ENCODE data around the gene SEC14L2. TPM values are rescaled to one million over a fixed set of nuclear protein-coding genes. Genes with fewer than 3 reads are reported as not detected.

SEC14L2 gene
- total RNA-seq, result 10 to 100 TPM in 1 of 2 experiments, 1 to 10 TPM in 1; 7.6 to 10.5 TPM

DNA sequence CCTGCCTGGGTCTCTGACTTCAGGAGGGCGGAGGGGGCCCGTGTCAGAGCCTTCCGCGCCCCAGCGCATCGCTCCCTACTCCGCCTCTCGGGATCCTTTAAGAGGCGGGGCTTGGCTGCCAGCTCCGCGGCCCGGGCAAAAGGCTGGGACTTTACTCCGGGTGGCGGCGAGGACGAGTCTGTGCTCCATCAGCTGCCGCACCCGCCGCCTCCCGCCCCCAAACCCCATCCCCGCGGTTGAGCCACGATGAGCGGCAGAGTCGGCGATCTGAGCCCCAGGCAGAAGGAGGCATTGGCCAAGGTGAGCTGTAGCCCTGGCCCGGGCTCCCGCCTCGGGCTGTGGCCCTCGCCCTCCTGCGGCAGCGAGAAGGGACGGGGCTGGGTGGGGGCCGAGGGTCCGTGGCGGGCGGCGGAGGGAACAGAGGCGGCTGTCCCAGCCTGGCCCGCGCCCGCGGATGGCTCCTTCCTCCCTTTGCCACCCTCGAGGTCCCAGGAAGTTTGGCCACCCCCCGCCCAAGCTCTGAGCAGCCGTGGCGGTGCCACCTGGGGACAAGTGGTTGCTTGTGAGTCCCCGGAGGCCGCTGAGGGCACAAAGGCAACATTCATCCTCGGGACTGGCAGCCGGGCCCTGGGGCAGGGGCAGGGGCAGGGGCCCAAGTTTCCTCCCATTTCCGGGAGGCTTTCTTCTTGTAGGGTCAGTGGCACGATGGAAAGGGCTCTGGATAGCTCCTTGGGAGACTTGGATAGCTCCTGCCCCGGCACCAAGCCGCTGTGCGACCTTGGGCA is at the start of gene SEC14L2:
SEC14L2 (plus strand) TSS at position 148 of the 785 bp plus-strand sequence; CDS start at position 247, 99 bp downstream.
- H3K9me3 Mint-ChIP-seq, result no peaks in the 10 kb centered on the region
- H3K4me1 Mint-ChIP-seq, result peaks cover 49% of the 10 kb centered on the region
- CTCF ChIA-PET, result interaction anchor here (1.2 to 5.4 kb wide), 12 partner anchors 9 to 291 kb away, joined by 3 to 36 read pairs (median 8); partner anchors contain the start of genes CASTOR1, MTFP1 and RNF215
- peaks cover under 1% of the 10 kb centered on the region for H3K36me3 Mint-ChIP-seq (ENCODE audit: low read depth)
- peak within 1 kb of the TSS; percentile 82 for H3K4me3 Mint-ChIP-seq
- peak within 1 kb of the TSS; percentile 74 for H3K27ac Mint-ChIP-seq
- POLR2A ChIA-PET, result interaction anchor here (0.6 to 1.0 kb wide), 2 partner anchors 28 to 188 kb away, joined by 3 read pairs; no protein-coding TSS in a partner anchor
- DNase-seq, result peak; percentile 65
- H3K27me3 Mint-ChIP-seq, result no peaks in the 10 kb centered on the region

DNA sequence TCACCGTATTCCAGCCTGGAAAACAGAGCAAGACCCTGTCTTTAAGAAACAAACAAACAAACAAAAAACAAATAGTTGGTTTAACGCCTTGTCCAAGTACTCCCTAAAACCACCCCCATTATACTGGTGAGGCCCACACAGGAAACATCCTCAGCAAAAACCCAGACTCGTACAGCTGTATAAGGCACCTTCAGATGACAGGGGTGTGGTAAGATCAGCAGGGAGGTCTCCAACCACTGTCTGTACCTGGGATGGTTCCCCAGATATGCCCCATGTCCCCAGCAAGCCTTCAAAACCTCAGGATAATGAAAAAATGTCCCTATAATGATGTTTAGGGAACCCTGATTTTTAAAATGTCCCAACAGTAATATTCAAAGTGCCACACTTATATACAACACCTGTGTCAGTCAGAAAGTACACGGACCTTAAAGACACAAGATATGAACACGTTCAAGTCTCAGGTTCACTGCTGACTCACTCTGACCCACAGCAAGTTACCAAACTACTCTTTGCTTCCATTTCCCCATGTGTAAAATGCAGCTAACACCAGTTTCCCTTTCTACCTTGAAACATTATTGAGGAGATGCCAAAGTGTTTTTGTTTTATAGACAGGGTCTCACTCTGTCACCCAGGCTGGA is 49.4 kb upstream of the SEC14L2 start:
- H3K27me3 Mint-ChIP-seq, result no peaks in the 10 kb centered on the region
- no peaks in the 10 kb centered on the region for H3K9me3 Mint-ChIP-seq
- CTCF ChIA-PET, result interaction anchor here (1.1 kb wide), 1 partner anchor 9 kb away, joined by 3 read pairs; the partner anchor contains the start of genes CCDC157 and SF3A1
- peak overlapping the region; percentile 54 for H3K27ac Mint-ChIP-seq
- no peak overlapping the region for H3K4me3 Mint-ChIP-seq
- DNase-seq, result no peak
- H3K36me3 Mint-ChIP-seq (ENCODE audit: low read depth), result peaks cover 72% of the 10 kb centered on the region
- POLR2A ChIA-PET, result interaction anchor here (0.6 kb wide), 1 partner anchor 58 kb away, joined by 4 read pairs; the partner anchor contains the start of gene CASTOR1
- peaks cover 46% of the 10 kb centered on the region for H3K4me1 Mint-ChIP-seq

DNA sequence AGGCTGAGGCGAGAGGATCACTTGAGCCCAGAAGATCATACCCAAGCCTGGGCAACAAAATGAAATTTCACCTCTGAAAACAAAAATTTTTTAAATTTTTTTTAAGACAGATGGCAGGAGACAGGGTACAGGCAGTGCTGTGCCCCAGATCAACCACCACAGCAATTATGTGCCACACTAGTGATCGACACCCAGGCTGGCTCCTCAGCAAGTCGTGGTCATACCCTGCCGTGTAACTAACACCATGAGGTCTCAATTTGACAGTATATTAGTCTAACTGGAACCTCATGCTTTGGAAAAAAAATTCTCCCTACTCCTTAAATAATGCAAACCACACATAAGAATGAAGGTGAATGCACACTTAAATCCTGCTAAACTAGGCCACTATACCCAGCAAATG is 48.4 kb upstream of the SEC14L2 start:
- no peak overlapping the region for H3K27ac Mint-ChIP-seq
- no peak for DNase-seq
- ChIA-PET CTCF (interaction anchor here (1.1 kb wide), 1 partner anchor 8 kb away, joined by 3 read pairs; the partner anchor contains the start of genes CCDC157 and SF3A1), POLR2A (no interaction called here)
- H3K4me3 Mint-ChIP-seq, result no peak overlapping the region
- H3K9me3 Mint-ChIP-seq, result no peaks in the 10 kb centered on the region
- peaks cover 54% of the 10 kb centered on the region for H3K4me1 Mint-ChIP-seq
- H3K36me3 Mint-ChIP-seq (ENCODE audit: low read depth), result peaks cover 69% of the 10 kb centered on the region
- H3K27me3 Mint-ChIP-seq, result no peaks in the 10 kb centered on the region

DNA sequence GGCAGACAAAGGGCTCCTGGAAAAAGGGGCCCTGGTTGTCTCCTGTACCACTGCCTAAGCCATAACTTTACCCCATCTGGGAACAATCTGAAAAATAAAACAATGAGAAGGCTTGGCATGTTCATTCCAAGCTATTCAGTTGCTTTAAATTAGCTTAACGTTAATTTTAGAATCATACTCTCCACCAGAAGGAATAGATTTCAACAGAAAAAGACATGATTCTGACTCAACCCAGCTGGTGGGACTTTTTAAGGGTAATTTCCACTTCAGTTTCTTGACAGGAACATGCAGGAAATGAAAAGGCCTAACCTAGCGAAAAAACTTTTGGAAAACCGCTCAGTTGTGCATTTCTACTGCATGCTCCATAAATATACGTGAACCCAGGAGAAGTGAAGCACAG is 48.0 kb upstream of the SEC14L2 start:
- no peaks in the 10 kb centered on the region for H3K9me3 Mint-ChIP-seq
- ChIA-PET CTCF (interaction anchor here (0.6 to 1.0 kb wide), 2 partner anchors 30 to 38 kb away, joined by 3 to 4 read pairs; no protein-coding TSS in a partner anchor), POLR2A (no interaction called here)
- no peak overlapping the region for H3K4me3 Mint-ChIP-seq
- peaks cover 68% of the 10 kb centered on the region for H3K36me3 Mint-ChIP-seq (ENCODE audit: low read depth)
- H3K27ac Mint-ChIP-seq, result no peak overlapping the region
- no peaks in the 10 kb centered on the region for H3K27me3 Mint-ChIP-seq
- no peak for DNase-seq
- peaks cover 58% of the 10 kb centered on the region for H3K4me1 Mint-ChIP-seq

DNA sequence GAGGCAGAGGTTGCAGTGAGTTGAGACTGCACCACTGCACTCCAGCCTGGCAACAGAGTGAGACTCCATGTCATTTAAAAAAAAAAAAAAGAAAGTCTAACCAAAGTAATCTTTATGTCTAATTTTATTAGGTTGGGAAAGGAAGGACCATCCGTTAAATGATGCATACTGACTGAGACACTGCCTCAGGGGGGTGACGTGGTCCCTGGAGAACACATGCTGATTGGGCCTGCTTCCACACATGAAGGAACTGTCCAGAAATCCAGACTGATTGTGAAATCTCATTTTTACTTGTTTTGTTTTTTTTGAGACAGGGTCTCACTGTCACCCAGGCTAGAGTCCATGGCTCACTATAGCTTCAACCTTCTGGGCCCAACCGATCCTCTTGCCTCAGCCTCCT is 45.6 kb upstream of the SEC14L2 start:
- Mint-ChIP-seq H3K4me1 (peaks cover 72% of the 10 kb centered on the region), H3K36me3 (ENCODE audit: low read depth) (peaks cover 62% of the 10 kb centered on the region), H3K27me3 (no peaks in the 10 kb centered on the region), H3K27ac (no peak overlapping the region), H3K9me3 (no peaks in the 10 kb centered on the region), H3K4me3 (no peak overlapping the region)
- CTCF ChIA-PET, result no interaction called here
- no peak for DNase-seq
- POLR2A ChIA-PET, result no interaction called here

DNA sequence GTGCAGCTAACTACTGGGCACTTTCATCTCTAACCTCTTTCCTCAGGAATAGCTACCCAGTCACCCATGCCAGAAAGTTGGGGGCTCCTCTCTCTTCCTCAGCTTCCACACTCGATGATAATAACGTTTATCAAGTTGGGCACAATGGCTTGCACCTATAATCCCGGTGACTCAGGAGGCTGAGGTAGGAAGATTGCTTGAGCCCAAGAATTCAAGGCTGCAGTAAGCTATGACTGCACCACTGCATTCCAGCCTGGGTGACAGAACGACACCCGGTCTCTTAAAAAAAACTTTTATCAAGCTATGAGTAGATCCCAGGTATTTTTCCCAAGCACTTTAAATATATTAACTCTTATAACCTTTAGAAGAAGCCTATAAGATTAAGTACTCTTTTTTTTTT is 42.2 kb upstream of the SEC14L2 start:
- CTCF ChIA-PET, result interaction anchor here (0.6 to 3.7 kb wide), 6 partner anchors 20 to 99 kb away, joined by 3 to 18 read pairs (median 3); partner anchors contain the start of genes CASTOR1 and RNF215
- no peaks in the 10 kb centered on the region for H3K9me3 Mint-ChIP-seq
- H3K4me1 Mint-ChIP-seq, result peaks cover 63% of the 10 kb centered on the region
- H3K27me3 Mint-ChIP-seq, result no peaks in the 10 kb centered on the region
- POLR2A ChIA-PET, result interaction anchor here (0.6 kb wide), 1 partner anchor 44 kb away, joined by 6 read pairs; no protein-coding TSS in a partner anchor
- DNase-seq, result no peak
- peak overlapping the region; percentile 90 for H3K4me3 Mint-ChIP-seq
- peaks cover 47% of the 10 kb centered on the region for H3K36me3 Mint-ChIP-seq (ENCODE audit: low read depth)
- no peak overlapping the region for H3K27ac Mint-ChIP-seq

DNA sequence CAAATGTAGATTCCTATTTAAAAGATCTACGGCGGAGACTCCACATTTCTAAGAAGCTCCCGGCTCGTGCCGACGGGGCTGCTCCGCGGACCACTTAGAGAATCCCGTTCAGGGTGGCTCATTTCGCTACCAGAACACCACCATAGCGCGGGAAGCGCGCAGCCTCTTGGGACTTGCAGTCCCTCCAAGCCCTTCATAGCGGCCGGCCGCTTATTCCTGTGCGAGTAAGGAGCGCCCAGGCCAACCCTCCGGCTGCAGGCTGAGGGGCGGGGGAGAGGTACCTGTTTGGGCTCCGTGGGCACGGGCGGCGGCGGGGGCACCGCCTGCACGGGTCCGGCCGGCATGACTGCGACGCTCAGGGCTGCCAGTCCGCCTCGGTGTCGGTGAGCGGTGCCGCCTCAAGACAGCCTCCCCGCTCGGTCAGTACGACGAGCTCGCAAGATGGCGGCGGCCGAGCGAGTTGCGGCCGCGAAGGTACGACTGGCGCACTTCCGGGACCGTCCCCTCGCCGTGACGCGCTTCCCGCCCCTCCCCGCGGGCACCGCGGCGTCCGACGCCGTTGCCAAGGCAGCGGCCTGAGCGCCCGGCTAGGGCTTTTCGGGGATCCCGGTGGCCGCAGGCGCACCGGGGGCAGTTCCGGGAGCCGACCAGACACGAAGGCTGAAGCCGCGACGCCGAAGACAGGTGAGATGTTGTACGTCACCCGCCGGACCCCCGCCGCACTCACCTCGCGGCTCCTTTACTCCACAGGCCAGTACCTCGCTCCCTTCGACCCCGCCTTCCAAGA is 40.2 kb upstream of the SEC14L2 start, which contains the start of the genes CCDC157 and SF3A1:
CCDC157 (plus strand) TSS at position 559 of the 787 bp plus-strand sequence. CDS start 8,994 bp downstream, outside the sequence.
SF3A1 (minus strand) TSS at position 446 of the 787 bp plus-strand sequence; CDS start at position 344, 102 bp downstream.
- peak within 1 kb of the TSS; percentile 90 for H3K4me3 Mint-ChIP-seq
- POLR2A ChIA-PET, result interaction anchor here (0.6 to 1.3 kb wide), 2 partner anchors 50 to 676 kb away, joined by 3 to 4 read pairs; no protein-coding TSS in a partner anchor
- peak; percentile 89 for DNase-seq
- H3K9me3 Mint-ChIP-seq, result no peaks in the 10 kb centered on the region
- peaks cover 52% of the 10 kb centered on the region for H3K4me1 Mint-ChIP-seq
- CTCF ChIA-PET, result interaction anchor here (0.7 to 3.7 kb wide), 14 partner anchors 9 to 95 kb away, joined by 3 to 18 read pairs (median 3); partner anchors contain the start of genes CASTOR1 and RNF215
- H3K36me3 Mint-ChIP-seq (ENCODE audit: low read depth), result peaks cover 33% of the 10 kb centered on the region
- H3K27ac Mint-ChIP-seq, result peak within 1 kb of the TSS; percentile 90
- no peaks in the 10 kb centered on the region for H3K27me3 Mint-ChIP-seq

DNA sequence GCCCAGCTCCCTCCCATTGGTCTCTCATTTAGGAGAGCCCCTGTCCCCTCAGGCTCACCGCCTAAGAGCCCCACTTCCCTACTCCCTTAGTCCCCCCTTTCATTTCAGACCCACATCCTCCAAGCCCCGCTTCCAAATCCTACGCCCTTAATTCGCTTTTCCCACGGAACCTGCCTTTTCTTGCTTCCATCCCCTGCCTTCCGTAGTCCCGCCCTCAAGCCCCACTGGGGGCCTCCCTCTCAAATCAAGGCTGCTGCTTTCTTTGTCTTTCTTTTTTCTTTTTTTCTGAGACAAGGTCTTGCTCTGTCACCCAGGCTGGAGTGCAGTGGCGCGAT is 39.6 kb upstream of the SEC14L2 start:
- ChIA-PET POLR2A (interaction anchor here (1.3 kb wide), 1 partner anchor 51 kb away, joined by 3 read pairs; no protein-coding TSS in a partner anchor), CTCF (interaction anchor here (0.7 to 3.7 kb wide), 12 partner anchors 9 to 78 kb away, joined by 3 to 18 read pairs (median 3); partner anchors contain the start of genes CASTOR1 and RNF215)
- peaks cover 27% of the 10 kb centered on the region for H3K36me3 Mint-ChIP-seq (ENCODE audit: low read depth)
- H3K4me1 Mint-ChIP-seq, result peaks cover 49% of the 10 kb centered on the region
- H3K27ac Mint-ChIP-seq, result peak overlapping the region; percentile 90
- peak; percentile 39 for DNase-seq
- no peaks in the 10 kb centered on the region for H3K9me3 Mint-ChIP-seq
- no peaks in the 10 kb centered on the region for H3K27me3 Mint-ChIP-seq
- peak overlapping the region; percentile 90 for H3K4me3 Mint-ChIP-seq

DNA sequence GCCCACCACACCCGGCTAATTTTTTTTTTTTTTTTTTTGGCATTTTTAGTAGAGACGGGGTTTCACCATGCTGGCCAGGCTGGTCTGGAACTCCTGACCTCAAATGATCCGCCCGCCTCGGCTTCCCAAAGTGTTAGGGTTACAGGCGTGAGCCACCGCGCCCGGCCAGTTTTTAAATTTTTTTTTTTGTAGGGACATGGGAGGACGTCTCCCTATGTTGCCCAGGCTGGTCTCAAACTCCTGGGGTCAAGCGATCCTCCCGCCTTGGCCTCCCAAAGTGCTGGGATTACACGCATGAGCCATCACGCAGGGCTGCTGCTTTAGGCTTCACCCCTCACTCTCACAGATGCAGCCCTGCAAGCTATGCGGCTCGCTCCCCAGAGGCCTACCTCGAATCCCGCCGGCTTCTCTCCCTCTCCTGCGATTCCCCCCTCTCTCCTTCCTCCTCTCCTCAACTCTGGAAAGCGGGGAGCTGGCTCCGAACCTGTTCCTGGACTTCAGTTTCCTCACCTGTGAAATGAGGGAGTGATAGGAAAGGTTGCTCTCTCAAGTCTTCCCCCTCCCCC is 39.1 kb upstream of the SEC14L2 start:
- Mint-ChIP-seq H3K27ac (peak overlapping the region; percentile 90), H3K9me3 (no peaks in the 10 kb centered on the region), H3K27me3 (no peaks in the 10 kb centered on the region), H3K4me3 (peak overlapping the region; percentile 90), H3K36me3 (ENCODE audit: low read depth) (peaks cover 22% of the 10 kb centered on the region), H3K4me1 (peaks cover 49% of the 10 kb centered on the region)
- DNase-seq, result no peak
- ChIA-PET CTCF (interaction anchor here (0.7 to 1.6 kb wide), 4 partner anchors 21 to 70 kb away, joined by 3 to 8 read pairs (median 4); partner anchors contain the start of gene RNF215), POLR2A (interaction anchor here (1.3 kb wide), 1 partner anchor 51 kb away, joined by 3 read pairs; no protein-coding TSS in a partner anchor)

DNA sequence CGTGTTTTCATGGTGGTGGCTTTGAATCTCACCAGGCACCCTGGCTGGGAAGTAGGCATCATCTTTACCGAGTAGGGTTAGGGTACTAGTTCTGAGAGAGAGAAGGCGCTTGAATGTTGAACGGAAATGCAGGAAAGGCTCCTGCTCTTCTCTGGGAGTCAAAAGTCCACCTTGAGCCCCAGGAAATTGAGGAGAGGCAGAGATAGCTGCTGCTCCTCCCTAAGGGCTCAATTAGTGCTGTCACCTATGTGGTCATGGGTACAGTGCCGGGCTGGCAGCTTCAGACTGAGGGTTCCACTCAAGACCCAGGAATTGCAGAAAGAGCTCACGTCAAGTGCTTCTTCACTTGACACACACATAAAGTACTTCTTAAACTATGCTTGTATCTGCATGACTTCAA is 38.3 kb upstream of the SEC14L2 start:
- Mint-ChIP-seq H3K36me3 (ENCODE audit: low read depth) (peaks cover 18% of the 10 kb centered on the region), H3K4me3 (no peak overlapping the region), H3K9me3 (no peaks in the 10 kb centered on the region), H3K27me3 (no peaks in the 10 kb centered on the region), H3K27ac (no peak overlapping the region), H3K4me1 (peaks cover 44% of the 10 kb centered on the region)
- DNase-seq, result no peak
- ChIA-PET POLR2A (no interaction called here), CTCF (interaction anchor here (0.7 to 1.3 kb wide), 2 partner anchors 25 to 71 kb away, joined by 3 to 8 read pairs; no protein-coding TSS in a partner anchor)

DNA sequence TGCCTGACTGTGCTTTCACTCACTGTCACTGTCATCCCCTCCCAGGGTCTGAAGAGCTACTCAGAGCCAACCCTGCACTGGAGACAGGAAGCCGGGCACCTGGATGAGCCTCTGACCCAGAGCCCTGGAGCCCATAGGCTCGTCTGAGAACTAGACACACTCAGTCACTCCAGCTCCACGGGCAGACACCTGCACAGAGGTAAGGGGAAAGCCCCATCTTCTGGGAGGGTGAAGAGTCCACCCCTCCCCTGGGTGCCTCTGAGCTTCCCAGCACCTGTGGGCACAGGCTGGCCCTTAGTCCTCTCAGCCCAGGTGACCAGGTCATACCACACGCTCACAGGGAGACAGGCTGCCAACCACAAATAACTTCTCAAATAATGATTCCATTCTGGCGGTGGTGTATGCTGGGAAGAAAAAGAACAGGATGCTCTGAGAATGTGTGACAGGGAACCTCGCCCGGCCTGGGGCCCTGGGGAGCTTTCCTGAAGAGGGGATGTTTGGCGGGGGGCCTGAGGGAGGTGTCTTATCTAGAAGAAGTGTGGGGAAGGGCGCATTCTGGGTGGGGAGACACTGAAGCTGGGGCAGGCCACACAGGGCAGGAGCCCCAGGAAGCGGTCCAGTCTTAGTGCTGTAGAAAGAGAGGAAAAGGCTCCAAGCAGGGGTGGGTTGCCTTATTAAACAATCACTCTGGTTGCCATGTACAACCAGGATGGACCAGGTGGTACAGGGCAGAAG is 34.7 kb upstream of the SEC14L2 start:
- Mint-ChIP-seq H3K4me1 (peaks cover 13% of the 10 kb centered on the region), H3K27me3 (no peaks in the 10 kb centered on the region), H3K36me3 (ENCODE audit: low read depth) (no peaks in the 10 kb centered on the region), H3K4me3 (no peak overlapping the region), H3K9me3 (no peaks in the 10 kb centered on the region), H3K27ac (peak overlapping the region; percentile 6)
- ChIA-PET POLR2A (no interaction called here), CTCF (no interaction called here)
- DNase-seq, result no peak
